Keratinocyte (primary cell): ENCODE data around the gene IL3. TPM values are rescaled to one million over a fixed set of nuclear protein-coding genes. Genes with fewer than 3 reads are reported as not detected.

Experiments used
- DNase-seq: peaks from one replicate; pipeline ENCODE4 v3.0.0-alpha.2; 2011; ENCODE audit warnings: low read depth, missing footprints, low spot score
- FAIRE-seq: peaks from 2 replicates; lab custom pipeline; 2011; peaks lifted over from hg19 to GRCh38; lab: Jason Lieb, UNC
- H2AFZ ChIP-seq: 2 replicates; pipeline ENCODE4 v1.6.0; 2012; ENCODE audit warnings: low read length, control low read depth, inconsistent platforms; ENCODE audit not compliant: control insufficient read depth
- H3K27ac ChIP-seq: 2 replicates; pipeline ENCODE4 v1.5.1; 2011; ENCODE audit warnings: low read length; ENCODE audit not compliant: control insufficient read depth, insufficient read depth
- H3K27me3 ChIP-seq: 3 replicates; pipeline ENCODE4 v1.6.0; 2011; ENCODE audit warnings: low read length; ENCODE audit not compliant: control insufficient read depth, insufficient read depth; ENCODE audit errors: extremely low read depth
- H3K36me3 ChIP-seq, 2 experiments: 2 replicates in 1 of 2; 3 replicates in 1 of 2; pipeline ENCODE4 v1.5.1; 2011; ENCODE audit warnings: low read length in 2 of 2, mild to moderate bottlenecking in 1 of 2; ENCODE audit not compliant: control insufficient read depth in 2 of 2, insufficient read depth in 2 of 2; ENCODE audit errors: extremely low read depth in 1 of 2
- H3K4me1 ChIP-seq: 3 replicates; pipeline ENCODE4 v1.5.1; 2011; ENCODE audit warnings: low read length; ENCODE audit not compliant: control insufficient read depth, insufficient read depth; ENCODE audit errors: extremely low read depth
- H3K4me2 ChIP-seq: 3 replicates; pipeline ENCODE4 v1.6.0; 2011; ENCODE audit warnings: low read depth, low read length; ENCODE audit not compliant: control insufficient read depth, insufficient read depth; ENCODE audit errors: extremely low read depth
- H3K4me3 ChIP-seq, 3 experiments: fragments of 200-600 bp in 1 of 3; sonication (generic) in 1 of 3; 2 replicates in 2 of 3; 3 replicates in 1 of 3; pipeline ENCODE4 v1.5.1; 2011 to 2016; ENCODE audit warnings: low read length in 3 of 3, mild to moderate bottlenecking in 3 of 3, control low read depth in 2 of 3, inconsistent platforms in 1 of 3, low read depth in 1 of 3, mixed read lengths in 1 of 3, mixed run types in 1 of 3, moderate library complexity in 1 of 3; ENCODE audit not compliant: control insufficient read depth in 2 of 3, insufficient read depth in 2 of 3; ENCODE audit errors: extremely low read depth in 1 of 3
- H3K79me2 ChIP-seq: 2 replicates; pipeline ENCODE4 v1.6.0; 2012; ENCODE audit warnings: low read length; ENCODE audit not compliant: control insufficient read depth, insufficient read depth
- H3K9ac ChIP-seq: 3 replicates; pipeline ENCODE4 v1.6.0; 2011; ENCODE audit warnings: low read length; ENCODE audit not compliant: control insufficient read depth, insufficient read depth; ENCODE audit errors: extremely low read depth
- H3K9me1 ChIP-seq: 3 replicates; pipeline ENCODE4 v1.6.0; 2011; ENCODE audit warnings: low read length; ENCODE audit not compliant: control insufficient read depth, insufficient read depth; ENCODE audit errors: extremely low read depth
- H3K9me3 ChIP-seq: 2 replicates; pipeline ENCODE4 v1.5.1; 2012; ENCODE audit warnings: low read depth, low read length; ENCODE audit not compliant: control insufficient read depth
- H4K20me1 ChIP-seq: 3 replicates; pipeline ENCODE4 v1.6.0; 2011; ENCODE audit warnings: low read length; ENCODE audit not compliant: control insufficient read depth, insufficient read depth; ENCODE audit errors: extremely low read depth
- EZH2 ChIP-seq: IDR thresholded peaks from one replicate; pipeline ENCODE4 v1.6.1; 2012; ENCODE audit warnings: inconsistent platforms, mild to moderate bottlenecking, low read length, moderate library complexity
- dilution Hi-C: fragments of 300-500 bp; cut with MboI; formaldehyde crosslinking; loops from one replicate; pipeline ENCODE4 v1.7.0; 2020; ENCODE audit warnings: low sequenced_read_pairs; ENCODE audit not compliant: extremely low pct_ligation_motif_present
- polyA plus RNA-seq, 5 experiments: library from polyadenylated mRNA; depleted of rRNA in 3 of 5; stranded (reverse) in 3 of 5; stranded (forward) in 1 of 5; unstranded in 1 of 5; fragments of >200 nt; gene quantifications; 1 replicate in 1 of 5; 2 replicates in 3 of 5; 3 replicates in 1 of 5; pipeline versions ENCODE4 v1.2.1 to v1.2.3, GENCODE V29; 2011 to 2012; ENCODE audit warnings: missing spikeins in 2 of 5, low read depth in 1 of 5, low replicate concordance in 1 of 5
- TF ChIP-seq, protein P1 (sequence below), 3 experiments: IDR thresholded peaks in 1 of 3; conservative IDR thresholded peaks in 1 of 3; optimal IDR thresholded peaks in 1 of 3; 2 replicates in 2 of 3; 3 replicates in 1 of 3; pipeline versions ENCODE3 to v1.5.1; 2011; ENCODE audit warnings: low read length in 3 of 3, mild to moderate bottlenecking in 3 of 3, moderate library complexity in 2 of 3, control low read depth in 1 of 3, inconsistent platforms in 1 of 3; ENCODE audit not compliant: insufficient read depth in 2 of 3; ENCODE audit errors: extremely low read depth in 1 of 3

Gene IL3
- polyA plus RNA-seq, 1 donor (not counting 4 experiments of a cell fraction or from before 2014, with no cell fraction given): not detected

DNA sequence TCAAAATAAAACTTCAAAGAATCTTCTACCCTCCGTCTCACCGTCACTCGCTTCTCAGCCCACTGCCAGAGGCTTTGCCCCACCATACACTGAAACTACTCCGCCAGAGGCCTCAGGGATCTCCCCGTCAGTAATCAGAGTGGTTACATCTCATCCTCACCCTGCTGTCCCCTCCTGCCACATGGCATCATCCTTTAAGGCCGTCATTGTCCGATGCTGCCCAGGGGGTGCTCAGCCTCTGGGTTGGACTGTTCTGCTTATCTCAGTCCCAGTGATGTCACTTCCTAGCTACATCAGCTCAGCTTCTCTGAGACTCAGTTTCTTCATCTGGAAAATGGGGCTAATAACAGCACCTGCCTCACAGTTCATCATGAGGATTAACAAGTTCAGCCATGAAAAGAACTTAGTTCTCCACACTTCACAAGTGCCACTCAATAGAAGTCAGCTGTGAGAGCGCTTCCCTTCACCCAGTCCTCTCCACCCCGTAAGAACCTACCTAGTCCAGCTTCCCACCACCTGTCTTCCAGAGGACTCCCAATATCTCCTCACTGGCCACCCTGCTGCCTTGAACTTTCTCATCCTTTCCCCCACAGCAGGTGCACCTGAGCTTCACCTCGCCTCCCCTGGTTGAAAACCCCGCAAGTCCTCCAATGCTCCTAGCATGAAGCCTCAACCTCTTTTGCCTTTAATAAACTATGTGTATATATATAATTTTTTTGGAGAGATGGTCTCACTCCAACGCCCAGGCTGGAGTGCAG lies 2.8 kb upstream of the IL3 start:
- H3K9me3 ChIP-seq: no peaks in the 10 kb centered on the region
- peaks cover 4% of the 10 kb centered on the region for H3K27me3 ChIP-seq
- no peak overlapping the region for H3K4me2 ChIP-seq
- no peak for DNase-seq
- H3K4me3 ChIP-seq: no peak overlapping the region
- no peaks in the 10 kb centered on the region for H3K4me1 ChIP-seq
- H3K9ac ChIP-seq: no peak overlapping the region
- no peak overlapping the region for H3K27ac ChIP-seq
- no peaks in the 10 kb centered on the region for H3K79me2 ChIP-seq
- dilution Hi-C loops: no loop called here
- no peaks in the 10 kb centered on the region for H4K20me1 ChIP-seq
- no peak overlapping the region for H2AFZ ChIP-seq
- H3K36me3 ChIP-seq: no peaks in the 10 kb centered on the region
- no peak for TF ChIP-seq EZH2
- TF ChIP-seq, protein P1, sequence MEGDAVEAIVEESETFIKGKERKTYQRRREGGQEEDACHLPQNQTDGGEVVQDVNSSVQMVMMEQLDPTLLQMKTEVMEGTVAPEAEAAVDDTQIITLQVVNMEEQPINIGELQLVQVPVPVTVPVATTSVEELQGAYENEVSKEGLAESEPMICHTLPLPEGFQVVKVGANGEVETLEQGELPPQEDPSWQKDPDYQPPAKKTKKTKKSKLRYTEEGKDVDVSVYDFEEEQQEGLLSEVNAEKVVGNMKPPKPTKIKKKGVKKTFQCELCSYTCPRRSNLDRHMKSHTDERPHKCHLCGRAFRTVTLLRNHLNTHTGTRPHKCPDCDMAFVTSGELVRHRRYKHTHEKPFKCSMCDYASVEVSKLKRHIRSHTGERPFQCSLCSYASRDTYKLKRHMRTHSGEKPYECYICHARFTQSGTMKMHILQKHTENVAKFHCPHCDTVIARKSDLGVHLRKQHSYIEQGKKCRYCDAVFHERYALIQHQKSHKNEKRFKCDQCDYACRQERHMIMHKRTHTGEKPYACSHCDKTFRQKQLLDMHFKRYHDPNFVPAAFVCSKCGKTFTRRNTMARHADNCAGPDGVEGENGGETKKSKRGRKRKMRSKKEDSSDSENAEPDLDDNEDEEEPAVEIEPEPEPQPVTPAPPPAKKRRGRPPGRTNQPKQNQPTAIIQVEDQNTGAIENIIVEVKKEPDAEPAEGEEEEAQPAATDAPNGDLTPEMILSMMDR (optimal IDR thresholded peaks at IDR 0.05 in 1 of 3, IDR thresholded peaks at IDR 0.05 in 1 of 3, conservative IDR thresholded peaks at IDR 0.05 in 1 of 3; ENCODE audit: extremely low read depth in 1 of 3, insufficient read depth in 2 of 3, low read length in 3 of 3): no peak
- H3K9me1 ChIP-seq: no peaks in the 10 kb centered on the region
- no peak for FAIRE-seq

DNA sequence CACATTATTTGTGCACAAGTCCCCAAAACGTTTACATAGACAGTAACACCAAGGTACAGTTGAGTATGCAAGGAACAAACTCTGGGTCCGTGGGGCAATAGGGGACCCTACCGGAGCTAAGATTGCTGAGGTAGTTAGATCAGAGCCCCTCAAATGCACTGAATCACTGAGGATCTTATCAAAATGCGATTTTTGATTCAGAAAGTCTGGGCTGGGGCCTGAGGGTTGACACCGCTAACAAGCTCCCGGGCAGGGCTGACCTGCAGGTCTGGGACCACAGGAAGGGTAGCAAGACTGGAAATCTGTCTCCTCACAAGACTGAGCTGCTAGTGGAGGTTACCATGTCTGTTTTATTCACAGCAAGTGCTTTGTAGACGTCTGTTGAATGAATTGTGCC lies 1.8 kb upstream of the IL3 start:
- Histone ChIP-seq H3K36me3 (no peaks in the 10 kb centered on the region), H2AFZ (no peak overlapping the region), H4K20me1 (no peaks in the 10 kb centered on the region), H3K9ac (no peak overlapping the region), H3K4me3 (no peak overlapping the region), H3K4me2 (no peak overlapping the region), H3K4me1 (no peaks in the 10 kb centered on the region), H3K27ac (no peak overlapping the region), H3K9me1 (no peaks in the 10 kb centered on the region), H3K27me3 (peaks cover 4% of the 10 kb centered on the region), H3K9me3 (no peaks in the 10 kb centered on the region), H3K79me2 (no peaks in the 10 kb centered on the region)
- dilution Hi-C loops: no loop called here
- TF ChIP-seq, protein P1 (optimal IDR thresholded peaks at IDR 0.05 in 1 of 3, IDR thresholded peaks at IDR 0.05 in 1 of 3, conservative IDR thresholded peaks at IDR 0.05 in 1 of 3; ENCODE audit: extremely low read depth in 1 of 3, insufficient read depth in 2 of 3, low read length in 3 of 3): no peak
- no peak for TF ChIP-seq EZH2
- no peak for DNase-seq
- no peak for FAIRE-seq
